H1 (cell line): ENCODE results near the gene FMNL1. TPM values are rescaled to one million over a fixed set of nuclear protein-coding genes. Genes with fewer than 3 reads are reported as not detected.

ENCODE experiments used
- KDM5A ChIP-seq: fragments of 200-600 bp; IDR thresholded peaks from 2 replicates; pipeline ENCODE4 v1.7.1; 2012; ENCODE audit warnings: mild to moderate bottlenecking, low read length, inconsistent platforms, mixed read lengths
- SP1 ChIP-seq: IDR thresholded peaks from 2 replicates; pipeline ENCODE4 v1.6.1; 2011; ENCODE audit warnings: low read depth, low read length
- TBP ChIP-seq: IDR thresholded peaks from 2 replicates; pipeline ENCODE4 v1.6.1; 2011; ENCODE audit warnings: low read depth, low read length, improper control_type of control experiment
- polyA plus RNA-seq, 7 experiments: library from polyadenylated mRNA; depleted of rRNA in 3 of 7; stranded (reverse) in 5 of 7; unstranded in 2 of 7; fragments of >200 nt in 5 of 7; fragments of 200-250 nt in 2 of 7; gene quantifications; 1 replicate in 5 of 7; 2 replicates in 1 of 7; 4 replicates in 1 of 7; pipeline versions ENCODE4 v1.2.1 to v1.2.3, GENCODE V29; 2011 to 2013; ENCODE audit warnings: missing spikeins in 2 of 7, mixed read lengths in 2 of 7
- total RNA-seq: library from RNA; stranded (reverse); fragmentation: NEBNext Ultra II Directional; extraction: Animal tissue kit (Norgen Biotek cat#: 25700); gene quantifications from 2 replicates; pipeline ENCODE4 v1.2.1, GENCODE V29; 2021

FMNL1 gene
- total and polyA plus RNA-seq, 2 of the 8 experiments (the other 6 are each of a cell fraction or from before 2014, with no cell fraction given) = 2.5 to 8.6 TPM

GRCh38 chr17:45266372-45266926 lies 44.8 kb downstream of the FMNL1 start (continued):
- TF ChIP-seq TBP = no peak
- TF ChIP-seq SP1 = no peak
- no peak for TF ChIP-seq KDM5A
- TF ChIP-seq, all 59 proteins: peak for 0
